Stimulated activated CD8-positive, alpha-beta memory T cell treated with anti-CD3 and anti-CD28 coated beads, Interleukin-2, amount 100 ng/mL, for 48 hours (primary cell): ENCODE measurements around the gene PARP4.
"Not testable (repeated sequence)": the region's sequence is repeated elsewhere in the genome, so short reads cannot be mapped to it uniquely, and the experiment has no call there.

ENCODE experiments used
- DNase-seq, 2 donors: peaks; one replicate each; pipeline ENCODE4 v3.0.0-alpha.2; 2020; ENCODE audit warnings: low read depth in 2 of 2

The PARP4 gene

DNA sequence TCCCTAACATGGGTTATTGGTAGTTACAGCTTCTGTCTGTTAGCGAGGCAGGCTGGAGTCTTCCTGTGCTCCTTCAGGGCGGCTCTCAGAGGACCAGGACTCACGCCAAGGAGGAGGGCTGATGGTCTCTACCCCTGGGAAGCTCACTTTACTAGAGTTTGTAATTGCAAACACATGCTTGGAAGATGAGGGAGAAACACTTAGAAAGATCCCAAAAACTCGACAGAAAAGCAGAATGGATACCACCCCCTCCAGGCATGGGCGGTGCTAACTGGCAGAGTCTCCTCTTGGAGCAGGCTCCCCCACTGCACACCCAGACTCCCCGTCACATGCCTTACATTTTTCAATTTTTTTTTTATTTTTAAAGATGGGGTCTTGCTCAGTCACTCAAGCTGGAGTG lies 62.0 kb downstream of the PARP4 start:
- DNase-seq, result no peak

DNA sequence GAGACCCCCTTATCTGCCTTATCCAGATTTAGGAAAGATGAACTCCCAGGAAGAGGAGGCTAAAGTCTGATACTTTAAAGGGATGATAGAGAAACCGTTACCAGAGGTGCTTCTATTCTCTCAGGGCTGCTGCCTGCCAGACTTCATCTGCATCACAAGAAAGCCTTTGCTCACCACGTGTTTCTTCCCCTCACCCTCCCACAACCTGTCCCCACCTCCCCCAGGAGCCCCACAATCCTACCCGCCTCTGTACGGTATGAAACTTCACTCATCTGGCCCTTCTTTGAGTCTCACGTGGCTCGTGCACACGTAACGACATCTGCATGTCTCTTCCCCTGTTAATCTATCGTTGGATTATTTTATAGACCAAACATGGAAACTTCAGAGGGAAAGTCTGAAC lies 67.7 kb downstream of the PARP4 start:
- not testable (repeated sequence) for DNase-seq

DNA sequence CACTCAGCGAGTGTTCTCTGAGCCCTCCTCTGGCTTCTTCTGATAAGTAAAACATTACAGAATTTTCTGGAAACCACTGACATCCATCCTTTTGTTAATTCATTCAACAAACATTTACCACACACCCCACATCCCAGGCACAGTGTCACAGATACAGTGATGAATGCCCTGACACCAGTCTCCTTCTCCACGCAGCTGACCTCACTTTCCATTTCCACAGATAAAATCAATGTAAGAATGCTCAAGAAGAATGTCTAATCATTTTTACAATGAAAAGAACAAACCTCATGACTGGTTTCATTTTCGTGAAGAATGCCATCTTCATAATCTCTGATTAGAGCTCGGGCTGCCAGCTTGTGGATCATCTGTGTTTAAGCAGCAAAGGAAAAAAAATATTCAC lies 69.2 kb downstream of the PARP4 start:
- DNase-seq, result no peak

DNA sequence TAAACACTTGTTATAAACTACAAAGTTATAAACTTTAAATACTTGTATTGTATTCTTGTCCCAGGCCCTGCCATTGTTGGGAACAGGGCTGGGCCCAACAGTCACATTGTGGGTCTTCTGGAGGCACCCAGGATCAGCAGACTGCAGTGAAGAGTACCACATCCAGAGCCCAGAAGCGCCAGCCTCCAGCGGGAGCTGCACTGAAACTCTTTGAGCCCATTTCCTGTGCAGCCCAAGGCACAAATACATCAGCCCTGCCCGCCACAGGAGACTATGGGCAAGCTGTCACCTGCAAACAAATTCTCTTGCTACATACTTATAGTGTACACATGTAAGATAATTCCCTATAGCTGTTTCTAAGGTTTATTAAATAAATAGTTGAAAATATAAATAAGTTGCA lies 86.5 kb downstream of the PARP4 start:
- not testable (repeated sequence) for DNase-seq

DNA sequence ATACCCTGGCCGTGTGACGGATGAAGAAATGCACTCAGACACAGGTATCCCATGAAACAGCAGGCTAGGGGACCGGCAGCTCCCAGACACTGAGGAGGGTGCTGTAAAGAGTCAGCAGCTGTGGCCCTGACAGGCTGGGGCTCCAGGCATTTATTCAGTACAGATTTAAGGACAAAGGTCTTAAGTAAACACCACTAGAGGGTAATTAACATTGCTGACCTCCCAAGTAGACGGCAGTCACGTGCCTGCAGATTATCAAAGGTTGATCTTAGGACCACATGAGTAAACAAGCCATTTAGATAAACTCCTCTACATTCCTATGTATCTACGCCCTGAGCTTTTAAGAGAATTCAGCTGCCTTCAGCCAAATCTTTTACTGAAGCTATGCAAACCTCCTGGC lies 92.9 kb downstream of the PARP4 start:
- not testable (repeated sequence) for DNase-seq

DNA sequence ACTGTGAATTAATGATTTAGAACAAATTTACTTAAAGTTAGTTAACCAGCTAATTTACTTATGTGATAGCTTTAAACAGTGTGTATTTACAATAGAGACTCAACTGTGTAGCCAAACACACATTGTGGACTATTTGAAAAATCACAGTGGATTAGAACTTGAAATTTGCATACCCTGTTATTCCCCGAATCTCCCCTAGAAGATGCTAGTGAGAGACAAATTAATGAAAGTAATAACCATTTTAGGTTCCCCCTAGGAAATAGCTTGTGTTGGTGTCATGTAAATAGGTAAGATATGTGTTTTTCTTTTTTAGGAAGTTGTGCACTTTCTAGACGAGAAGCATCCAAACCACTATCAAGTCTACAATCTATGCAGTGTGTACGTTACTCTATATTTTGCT lies 104.7 kb downstream of the PARP4 start:
- DNase-seq, result no peak

DNA sequence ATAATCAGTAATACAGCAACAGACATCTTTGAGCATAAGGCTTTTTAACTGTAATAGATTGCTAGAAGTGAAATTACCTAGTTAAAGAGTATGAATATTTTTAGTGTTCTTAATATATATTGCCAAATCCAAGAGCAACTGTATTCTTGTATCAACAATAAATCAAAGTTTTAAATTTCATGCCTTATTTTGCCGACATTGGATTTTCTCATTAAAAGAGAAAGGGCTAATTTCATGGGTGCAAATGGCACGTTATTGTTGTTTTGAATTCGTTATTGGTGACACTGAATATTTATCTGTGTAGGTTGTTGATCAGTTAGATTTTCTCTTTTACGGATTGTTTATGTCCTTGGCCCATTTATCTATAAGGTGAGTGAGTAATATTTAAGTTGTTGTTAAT lies 106.1 kb downstream of the PARP4 start:
- no peak for DNase-seq

DNA sequence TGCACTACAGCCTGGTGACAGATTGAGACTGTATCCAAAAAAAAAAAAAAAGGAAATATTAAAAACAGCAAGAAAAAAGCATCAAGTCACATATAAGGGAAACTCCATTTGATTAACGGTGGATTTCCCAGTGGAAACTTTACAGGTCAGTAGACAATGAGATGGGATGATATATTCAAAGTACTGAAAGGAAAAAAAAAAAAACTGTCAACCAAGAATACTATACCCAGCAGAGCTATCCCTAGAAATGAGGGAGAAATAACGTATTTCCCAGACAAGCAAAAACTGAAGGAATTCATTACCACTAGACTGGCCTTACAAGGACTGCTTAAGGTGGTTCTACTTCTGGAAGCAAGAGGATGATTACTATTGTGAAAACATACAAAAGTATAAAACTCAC lies 115.8 kb downstream of the PARP4 start:
- no peak for DNase-seq

DNA sequence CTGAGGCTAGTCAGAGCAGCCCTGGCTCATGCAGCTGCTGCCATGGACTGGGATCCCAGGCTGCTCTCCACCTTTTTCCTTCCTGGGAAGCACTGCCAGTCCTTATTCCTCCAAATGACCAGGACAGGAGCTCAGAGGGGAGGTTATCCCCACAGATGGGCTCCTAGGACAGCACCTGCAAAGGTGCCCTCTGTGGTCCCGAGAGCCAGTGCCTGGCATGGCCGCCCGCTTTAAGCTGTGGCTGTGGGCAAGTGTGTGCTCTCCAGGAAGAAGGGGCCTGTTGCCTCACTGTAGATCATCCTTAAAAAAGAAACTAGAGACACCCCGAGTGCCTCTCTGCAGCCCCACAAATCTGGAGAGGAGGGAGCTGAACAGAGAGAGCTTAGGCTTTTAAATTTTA lies 119.6 kb downstream of the PARP4 start:
- DNase-seq, result no peak

DNA sequence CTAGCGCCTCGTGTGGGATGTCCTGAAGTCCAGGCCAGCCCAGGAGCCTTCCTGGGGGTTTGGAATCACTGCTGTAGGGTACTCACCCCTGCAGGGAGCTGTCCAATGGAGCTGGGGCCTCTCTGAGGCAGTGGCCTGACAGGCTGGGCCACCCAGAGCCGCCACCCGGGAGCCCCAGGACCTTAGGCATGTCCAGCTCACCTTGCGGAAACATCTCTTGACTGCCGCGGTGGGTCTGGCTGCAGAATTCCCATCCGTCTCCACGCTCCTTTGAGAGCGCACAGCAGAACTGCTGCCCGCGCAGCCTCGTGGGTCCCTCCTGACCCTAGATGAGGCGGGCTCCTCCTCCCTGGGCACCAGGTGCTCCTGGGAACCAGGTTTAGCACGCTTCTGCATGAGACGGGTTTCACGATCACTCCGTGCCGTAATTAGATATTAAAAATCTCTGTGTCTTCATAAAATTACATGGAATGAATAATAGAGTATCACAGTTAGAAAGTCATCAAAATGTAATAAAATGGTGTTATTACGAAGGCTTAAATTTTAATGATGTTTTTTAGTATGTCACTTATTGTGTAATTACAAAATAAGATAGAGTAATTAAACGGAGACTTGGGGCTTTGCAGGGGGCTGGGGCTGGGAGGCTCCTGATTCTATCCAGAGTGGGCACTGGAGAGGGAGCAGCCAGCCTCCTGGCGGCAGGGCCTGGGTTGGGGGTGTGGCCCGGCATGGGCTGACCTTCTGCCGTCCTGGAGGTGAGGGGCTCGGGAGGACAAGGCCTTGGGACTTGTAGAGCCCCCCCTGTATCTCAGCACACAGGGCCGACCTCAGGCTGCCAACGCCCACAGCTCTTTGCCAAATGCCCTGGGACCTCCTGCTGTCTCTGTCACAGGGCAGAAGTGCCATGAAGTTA lies 120.6 kb downstream of the PARP4 start:
- not testable (repeated sequence) for DNase-seq

DNA sequence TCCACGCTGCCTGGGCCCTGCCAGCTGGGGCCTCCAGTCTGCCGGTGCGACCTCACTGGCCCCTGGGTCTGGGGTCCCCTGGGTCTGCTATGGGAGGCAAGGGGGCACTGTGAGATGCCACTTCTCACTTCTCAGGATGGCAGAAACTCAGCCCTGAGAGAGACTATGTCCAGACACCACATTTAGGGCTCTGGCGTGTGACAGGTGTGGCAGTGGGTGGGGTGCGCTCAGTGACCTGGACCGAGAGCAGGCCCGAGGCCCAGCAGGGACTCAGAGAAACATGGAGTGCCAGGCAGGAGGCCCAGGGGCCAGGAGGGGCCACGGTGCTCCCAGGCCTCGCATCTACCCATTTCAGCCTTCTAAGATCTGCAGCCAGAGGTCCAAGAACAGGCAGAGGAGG lies 121.8 kb downstream of the PARP4 start:
- DNase-seq, result not testable (repeated sequence)

DNA sequence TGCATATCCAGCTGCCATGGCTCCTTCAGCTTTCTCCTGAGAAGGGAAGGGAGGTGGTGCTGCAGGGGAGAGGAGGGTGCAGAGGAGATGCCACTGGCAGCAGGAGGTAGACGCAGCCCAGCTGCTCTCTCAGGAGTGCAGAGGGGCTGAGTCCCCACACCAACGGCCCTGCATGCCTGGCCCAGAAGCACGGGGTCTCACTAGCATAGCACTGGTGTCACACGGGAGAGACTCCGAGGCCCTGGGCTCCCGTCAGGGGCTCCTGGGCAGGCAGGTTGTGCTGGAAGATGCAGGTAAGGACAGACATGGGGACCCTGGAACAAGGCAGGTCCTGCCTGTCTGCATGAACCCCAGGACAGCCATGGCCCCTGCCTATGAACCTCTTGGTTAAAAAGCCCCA lies 123.1 kb downstream of the PARP4 start:
- DNase-seq, result no peak

DNA sequence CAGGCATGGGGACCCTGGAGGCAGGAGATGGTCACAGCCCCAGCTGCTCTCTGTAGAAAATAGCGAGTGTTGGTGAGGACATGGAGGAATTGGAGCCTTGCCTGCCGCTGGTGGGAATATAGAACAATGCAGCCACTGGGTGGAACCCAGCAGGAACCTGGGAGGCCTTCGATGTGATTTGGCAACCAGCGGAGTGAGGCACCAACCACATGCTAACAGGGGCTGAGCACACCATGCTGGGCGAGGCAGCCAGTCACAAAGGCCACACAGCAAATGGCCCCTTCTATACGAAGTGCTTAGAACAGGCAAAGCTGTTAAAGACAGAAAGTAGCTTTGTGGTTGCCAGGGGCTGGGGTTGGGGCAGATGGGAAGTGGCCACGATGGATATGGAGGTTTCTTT lies 123.8 kb downstream of the PARP4 start:
- not testable (repeated sequence) for DNase-seq

DNA sequence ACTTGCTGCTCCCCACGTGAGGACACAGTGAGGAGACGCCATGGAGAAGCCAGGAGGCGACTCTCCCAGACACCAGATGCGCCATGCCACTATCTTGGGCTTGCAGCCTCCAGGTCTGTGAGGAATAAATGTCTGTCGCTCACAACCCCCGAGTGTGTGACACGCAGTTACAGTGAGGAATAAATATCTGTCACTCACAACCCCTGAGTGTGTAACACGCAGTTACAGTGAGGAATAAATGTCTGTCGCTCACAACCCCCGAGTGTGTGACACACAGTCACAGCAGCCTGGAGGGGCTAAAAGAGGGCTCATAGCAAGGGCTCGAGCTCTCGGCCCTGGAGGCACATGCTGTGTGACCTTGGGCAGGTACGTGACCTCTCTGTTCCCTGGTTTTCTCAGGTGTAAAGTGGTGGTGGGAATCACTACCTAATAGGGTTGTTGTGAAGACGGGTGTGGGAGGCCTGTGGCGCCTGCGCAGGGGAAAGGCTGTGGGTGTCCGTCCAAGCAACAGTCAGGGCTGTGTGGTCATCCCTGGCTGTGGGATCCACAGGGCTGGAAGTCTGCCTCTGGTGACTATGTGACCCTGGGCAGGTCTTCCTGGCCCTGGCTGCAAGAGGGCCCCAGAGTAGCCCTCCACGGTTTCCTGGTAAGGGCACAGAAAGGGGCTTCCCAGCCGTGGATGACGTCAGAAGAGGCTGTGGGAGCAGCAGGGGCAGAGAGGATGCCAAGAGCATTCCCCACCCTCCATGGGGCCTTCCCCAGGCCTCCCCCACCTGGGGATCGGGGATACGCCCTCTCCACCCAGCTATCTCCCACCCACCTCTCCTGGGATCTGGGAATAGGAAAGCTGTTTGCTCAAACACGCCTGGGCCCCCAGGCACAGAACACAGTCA lies 125.5 kb downstream of the PARP4 start:
- no peak for DNase-seq

DNA sequence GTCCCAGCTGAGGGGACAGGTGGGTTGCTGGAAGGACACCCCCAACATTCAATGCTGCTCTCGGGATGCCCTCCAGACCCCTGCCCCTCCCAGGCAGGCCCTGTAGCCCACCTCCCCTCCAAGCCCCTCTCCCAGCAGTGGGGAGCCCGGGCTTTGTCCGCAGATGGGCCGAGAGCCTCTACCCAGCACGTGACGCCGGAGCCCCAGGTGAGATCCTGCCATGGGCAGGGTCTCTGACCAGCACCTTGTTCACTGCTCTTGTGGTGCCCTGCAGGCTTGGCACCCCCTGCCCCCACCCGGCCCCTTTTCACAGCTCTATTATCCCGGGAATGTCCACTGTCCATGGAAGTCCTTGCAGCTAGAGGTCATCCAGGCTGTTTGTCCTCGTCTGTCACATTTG lies 126.7 kb downstream of the PARP4 start:
- no peak for DNase-seq

DNA sequence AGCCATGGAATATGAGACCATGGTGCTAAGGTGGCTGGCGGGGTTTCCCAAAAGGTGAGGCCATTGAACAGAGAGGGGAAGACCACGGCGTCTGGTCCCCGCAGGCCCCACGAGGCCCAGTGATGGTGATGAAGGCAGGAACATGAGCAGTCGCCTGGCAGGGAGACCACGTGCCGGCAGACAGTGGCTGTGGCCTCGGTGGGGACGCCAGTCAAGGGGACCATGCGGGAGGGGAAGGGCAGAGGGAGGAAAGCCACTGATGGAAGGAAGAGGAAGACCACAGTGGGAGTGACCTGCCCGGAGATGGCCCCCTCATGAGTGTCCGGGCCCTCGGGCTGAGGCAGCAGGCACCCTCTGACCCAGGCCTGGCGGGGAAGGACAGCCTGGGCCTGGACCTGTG lies 127.6 kb downstream of the PARP4 start:
- not testable (repeated sequence) for DNase-seq

DNA sequence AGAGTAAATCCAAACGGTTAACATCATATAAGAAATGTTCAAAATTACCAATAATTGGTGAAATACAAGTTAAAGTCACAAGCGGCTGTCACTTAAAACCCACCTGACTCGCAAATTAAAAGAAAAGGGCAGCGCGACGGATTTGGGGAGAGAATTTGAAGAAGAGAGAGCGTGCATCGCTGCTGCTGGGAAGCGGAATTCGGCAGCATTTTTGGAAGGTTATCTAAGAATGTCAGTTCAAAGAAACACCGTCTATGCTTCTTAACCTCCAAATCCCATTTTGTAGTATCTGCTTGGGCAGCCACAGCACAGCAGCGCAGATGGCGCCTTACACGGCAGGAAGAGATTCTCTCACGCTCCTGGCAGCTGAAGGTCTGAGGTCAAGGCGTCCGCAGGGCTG lies 128.5 kb downstream of the PARP4 start:
- DNase-seq, result not testable (repeated sequence)

DNA sequence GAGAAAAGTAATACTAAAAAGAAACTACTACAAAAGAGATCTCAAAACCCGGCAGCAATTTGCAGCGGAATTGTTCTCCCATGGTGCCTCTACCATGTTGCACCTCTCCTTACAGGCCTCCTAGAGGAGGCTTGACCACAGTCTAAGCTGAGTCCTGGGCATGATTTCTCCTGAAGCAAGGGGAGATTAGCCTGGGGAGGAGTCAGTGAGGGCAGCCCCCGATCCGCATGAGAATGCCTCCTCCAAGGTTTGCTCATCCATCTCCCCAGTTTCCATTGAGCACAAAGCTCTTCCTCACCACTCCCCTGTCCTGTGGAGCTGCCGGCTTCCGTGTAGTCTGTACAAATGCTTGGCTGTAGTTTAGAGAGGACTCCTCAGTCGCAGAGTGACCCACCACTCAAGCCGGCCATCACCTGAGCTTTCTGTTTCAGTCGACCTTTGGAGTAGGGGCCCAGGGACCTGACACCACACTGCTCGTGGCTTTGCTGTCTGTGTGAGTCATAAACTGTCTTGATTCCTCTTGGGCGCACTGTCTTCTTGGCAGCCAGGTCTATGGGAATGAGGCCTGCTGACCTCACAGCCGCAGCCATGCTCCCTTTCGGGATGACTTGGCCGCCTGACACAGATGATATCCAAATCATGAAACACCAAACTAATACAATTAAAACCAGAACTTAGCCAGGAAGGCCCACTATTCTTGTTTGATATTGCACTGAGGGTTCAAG lies 130.9 kb downstream of the PARP4 start:
- no peak for DNase-seq

DNA sequence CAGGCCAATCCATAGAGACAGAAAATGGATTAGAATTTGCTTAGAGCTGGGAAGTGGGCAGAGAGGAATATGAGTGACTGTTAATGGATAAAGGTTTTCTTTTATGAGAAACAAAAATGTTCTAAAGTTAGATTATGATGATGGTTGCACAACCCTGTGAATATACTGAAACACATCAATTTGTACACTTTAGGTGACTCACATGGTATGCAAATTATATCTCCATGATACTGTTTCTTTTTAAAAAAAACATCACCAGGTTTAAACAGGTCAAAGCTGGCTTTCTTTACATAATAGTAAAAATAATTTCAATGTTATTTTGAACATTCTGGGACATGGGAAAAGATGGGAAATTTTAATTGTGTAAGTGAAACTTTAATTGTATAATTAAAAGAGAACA lies 131.7 kb downstream of the PARP4 start:
- DNase-seq, result not testable (repeated sequence)

DNA sequence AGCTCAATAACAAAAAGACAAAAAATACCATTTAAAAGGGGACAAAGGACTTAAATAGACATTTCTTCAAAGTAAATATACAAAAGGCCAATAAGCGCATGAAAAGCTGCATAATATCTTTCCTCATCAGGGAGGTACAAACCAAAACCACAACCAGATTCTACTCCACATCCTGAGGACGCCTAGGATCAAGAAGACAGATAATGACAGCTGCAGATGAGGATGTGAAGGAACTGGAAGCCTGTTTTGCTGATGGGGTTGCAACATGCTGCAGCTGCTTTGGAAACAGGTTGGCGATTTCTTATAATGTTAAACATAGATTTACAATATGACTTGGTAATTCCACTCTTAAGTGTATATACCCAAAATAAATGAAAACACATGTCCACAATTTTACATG lies 132.4 kb downstream of the PARP4 start:
- DNase-seq, result not testable (repeated sequence)

DNA sequence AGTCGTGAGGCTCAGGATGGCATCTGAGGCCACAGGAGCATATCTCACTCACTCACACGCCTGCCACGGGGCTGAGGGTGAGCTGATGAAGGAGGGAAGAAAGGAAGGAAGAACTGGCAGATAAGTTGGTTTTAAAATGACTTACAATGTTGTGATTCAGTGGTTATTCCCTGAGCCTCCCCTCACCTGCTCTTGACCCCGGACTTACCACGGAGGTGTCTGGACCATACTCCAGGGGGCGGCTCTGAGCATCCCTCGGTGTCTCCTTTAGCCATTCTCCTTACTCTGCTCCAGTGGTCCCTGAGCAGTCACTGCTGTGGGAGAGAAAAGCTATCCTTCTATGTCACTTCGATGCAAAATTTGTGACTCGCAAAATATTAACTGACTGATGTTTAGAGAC lies 141.3 kb downstream of the PARP4 start:
- DNase-seq, result not testable (repeated sequence)
